Right renal pelvis (tissue), 4 donors: ENCODE measurements around the gene WNT3A. TPM values are rescaled to one million over a fixed set of nuclear protein-coding genes. Genes with fewer than 3 reads are reported as not detected.

ENCODE experiments used
- DNase-seq, 4 donors: peaks; one replicate each; pipeline ENCODE4 v3.0.0-alpha.2; 2013; ENCODE audit warnings: low read depth in 4 of 4, low spot score in 3 of 4, missing footprints in 1 of 4
- polyA plus RNA-seq, 4 donors: library from polyadenylated mRNA; unstranded; fragments of 120-200 nt; gene quantifications; one replicate each; pipeline ENCODE4 v1.2.1, GENCODE V29; 2013; ENCODE audit not compliant: insufficient read length in 4 of 4

WNT3A gene
- polyA plus RNA-seq, 4 donors, result 0.19 to 0.49 (median 0.22) TPM

GRCh38 chr1:228046421-228047182 lies 39.8 kb downstream of the WNT3A start:
- no peak for DNase-seq

- no peak for DNase-seq
These were observed 40.3 kb downstream of the WNT3A start for GRCh38 chr1:228047183-228047466.

GRCh38 chr1:228048120-228048519 lies 41.3 kb downstream of the WNT3A start:
- DNase-seq, result no peak

- DNase-seq, result no peak
These were observed 42.0 kb downstream of the WNT3A start for GRCh38 chr1:228048659-228049298.

GRCh38 chr1:228050571-228051231 lies 43.9 kb downstream of the WNT3A start:
- DNase-seq, result no peak

- no peak for DNase-seq
These were observed 51.6 kb downstream of the WNT3A start for GRCh38 chr1:228058172-228058948.

GRCh38 chr1:228058949-228059633 lies 52.3 kb downstream of the WNT3A start:
- DNase-seq, result no peak

- DNase-seq, result no peak
These were observed 53.0 kb downstream of the WNT3A start for GRCh38 chr1:228059634-228060457.

GRCh38 chr1:228060458-228061190 lies 53.8 kb downstream of the WNT3A start:
- DNase-seq, result no peak

GRCh38 chr1:228061411-228062084 lies 54.8 kb downstream of the WNT3A start:
- DNase-seq, result no peak

GRCh38 chr1:228062085-228062791 lies 55.4 kb downstream of the WNT3A start:
- DNase-seq, result no peak

GRCh38 chr1:228062812-228063211 lies 56.0 kb downstream of the WNT3A start:
- no peak for DNase-seq

- no peak for DNase-seq
These were observed 56.7 kb downstream of the WNT3A start for GRCh38 chr1:228063251-228064191.

- DNase-seq, result no peak
These were observed 57.5 kb downstream of the WNT3A start for GRCh38 chr1:228064296-228064695.

- no peak for DNase-seq
These were observed 58.1 kb downstream of the WNT3A start for GRCh38 chr1:228064741-228065542.
